CD4-positive, alpha-beta T cell treated with Interferon gamma for 1 hour (primary cell): ENCODE results near the gene CTBP1.
A peak's percentile ranks its signal among the peaks of the same experiment; 100 is the strongest.

Experiments used
- DNase-seq: peaks from one replicate; pipeline ENCODE4 v3.0.0-alpha.2; 2020

CTBP1 gene

DNA sequence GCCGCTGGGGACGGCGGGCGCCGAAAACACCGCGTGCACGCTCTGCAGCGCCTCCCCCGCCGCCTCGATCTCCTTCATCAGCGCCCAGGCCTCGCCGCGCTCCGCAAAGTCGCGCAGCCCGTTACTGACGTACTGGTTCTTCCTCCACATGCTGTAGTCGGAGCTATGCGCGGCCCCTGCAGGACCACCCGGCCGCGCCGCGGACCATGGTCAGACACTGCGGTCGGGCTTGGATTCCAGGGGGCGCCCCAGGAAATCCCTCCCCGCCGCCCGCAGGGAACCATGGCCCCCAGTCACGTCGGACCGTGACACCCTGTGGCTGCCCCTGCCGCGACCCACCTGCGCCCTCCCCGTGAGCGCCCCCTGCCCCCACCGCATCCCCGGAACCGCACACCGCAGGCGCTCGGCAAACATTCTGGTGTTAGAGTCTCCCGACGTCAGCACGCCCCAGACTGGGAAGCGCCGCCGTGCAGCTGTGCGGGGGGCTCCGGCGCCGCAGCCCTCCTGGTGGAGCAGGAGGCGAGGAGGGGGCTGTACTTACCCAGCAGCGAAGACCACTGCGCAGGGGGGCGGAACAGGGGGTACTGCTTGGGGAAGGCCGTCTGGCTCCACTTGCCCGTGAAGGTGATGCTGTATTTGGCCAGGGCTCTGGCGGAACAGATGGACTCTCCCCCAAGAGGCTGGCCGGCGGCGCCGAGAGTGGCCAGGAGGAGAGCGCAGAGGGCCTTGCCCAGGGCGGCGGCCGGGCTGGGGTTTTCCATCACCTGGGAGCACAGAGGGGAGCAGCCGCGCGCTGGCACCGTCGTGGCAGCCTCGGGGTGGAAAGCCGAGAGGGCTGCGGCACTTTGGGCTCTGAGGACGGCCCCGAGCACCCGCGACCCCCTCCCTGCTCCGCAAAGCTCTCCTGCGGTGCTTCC is 77.4 kb downstream of the CTBP1 start:
- peak; percentile 52 for DNase-seq

DNA sequence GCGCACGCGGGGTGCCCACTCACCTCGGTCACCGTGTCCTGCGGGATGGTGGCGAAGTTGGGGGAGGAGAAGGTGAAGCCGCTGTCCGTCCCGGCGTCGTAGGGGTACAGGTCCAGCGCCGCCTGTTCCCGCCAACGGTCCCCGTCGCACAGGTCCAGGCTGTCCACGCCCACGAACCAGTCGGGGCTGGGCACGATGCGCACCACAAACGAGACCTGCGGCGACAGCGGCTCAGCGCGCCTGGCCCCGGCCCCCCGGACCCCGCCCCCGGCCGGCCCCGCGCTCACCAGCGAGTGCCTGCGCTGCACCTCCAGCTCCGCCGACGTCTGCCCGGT is 78.0 kb downstream of the CTBP1 start:
- no peak for DNase-seq

DNA sequence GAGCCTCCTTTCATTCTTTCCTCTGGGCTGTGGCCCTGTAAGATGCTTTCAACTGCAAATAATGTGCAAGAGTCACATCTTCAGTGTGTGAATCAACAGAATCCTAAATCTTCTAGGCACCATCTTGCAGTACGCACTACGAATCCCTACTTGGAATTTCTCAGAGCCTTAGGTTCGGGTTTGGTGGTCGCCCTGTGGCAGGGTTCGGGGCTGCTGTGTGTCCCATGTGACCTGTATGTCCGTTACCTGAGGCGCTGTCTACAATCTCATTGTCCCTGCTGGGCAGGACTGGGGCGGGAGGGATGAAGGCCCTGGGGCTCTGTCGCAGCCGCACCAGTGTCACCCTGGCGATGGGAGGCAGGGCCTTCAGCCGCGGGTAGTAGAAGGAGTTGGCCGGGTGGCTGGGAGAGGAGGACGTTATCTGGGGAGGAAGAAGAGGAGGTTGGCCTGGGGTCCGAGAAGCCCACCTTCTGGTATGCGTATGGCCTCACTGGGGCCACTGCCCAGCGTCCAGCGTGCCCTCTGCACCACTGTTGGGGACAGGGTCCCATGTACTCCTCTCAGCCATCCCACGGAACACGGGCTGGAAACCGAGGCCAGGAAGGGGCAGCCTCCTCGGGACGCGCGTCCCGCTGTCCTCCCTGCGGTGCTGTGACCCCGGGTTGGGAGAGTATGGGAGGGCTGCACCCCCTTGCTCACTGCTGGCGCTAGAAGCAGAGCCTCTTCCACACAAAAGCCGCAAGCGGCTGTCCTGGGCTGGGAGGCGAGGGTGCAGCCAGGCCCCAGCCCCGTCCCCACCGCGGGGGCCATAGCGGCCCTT is 78.6 kb downstream of the CTBP1 start:
- DNase-seq, result no peak

DNA sequence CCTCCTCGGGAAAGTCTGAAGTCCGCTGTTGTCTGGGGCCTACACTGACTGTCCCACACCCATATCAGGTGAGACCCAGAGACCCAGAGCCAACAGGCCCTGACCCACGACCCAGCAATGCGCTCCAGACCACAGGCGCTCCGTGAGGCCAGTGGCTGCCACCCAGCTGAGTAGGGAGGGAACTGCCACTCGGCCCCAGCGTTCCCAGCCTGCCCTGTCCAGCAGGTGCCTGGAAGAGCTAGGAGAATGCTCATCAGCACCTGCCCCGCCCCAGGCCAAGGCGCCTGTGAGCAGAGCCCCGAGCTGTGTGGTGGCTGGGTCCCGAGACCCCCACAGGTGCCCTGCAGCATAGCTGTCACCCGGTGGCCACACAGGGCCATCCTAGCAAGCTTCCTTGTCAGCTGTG is 79.2 kb downstream of the CTBP1 start:
- no peak for DNase-seq

- no peak for DNase-seq
These were observed 79.7 kb downstream of the CTBP1 start for GRCh38 chr4:1169171-1169671.

GRCh38 chr4:1168191-1169101 is 80.5 kb downstream of the CTBP1 start:
- no peak for DNase-seq

- DNase-seq, result peak; percentile 94
These were observed 81.5 kb downstream of the CTBP1 start for GRCh38 chr4:1167244-1167949.

DNA sequence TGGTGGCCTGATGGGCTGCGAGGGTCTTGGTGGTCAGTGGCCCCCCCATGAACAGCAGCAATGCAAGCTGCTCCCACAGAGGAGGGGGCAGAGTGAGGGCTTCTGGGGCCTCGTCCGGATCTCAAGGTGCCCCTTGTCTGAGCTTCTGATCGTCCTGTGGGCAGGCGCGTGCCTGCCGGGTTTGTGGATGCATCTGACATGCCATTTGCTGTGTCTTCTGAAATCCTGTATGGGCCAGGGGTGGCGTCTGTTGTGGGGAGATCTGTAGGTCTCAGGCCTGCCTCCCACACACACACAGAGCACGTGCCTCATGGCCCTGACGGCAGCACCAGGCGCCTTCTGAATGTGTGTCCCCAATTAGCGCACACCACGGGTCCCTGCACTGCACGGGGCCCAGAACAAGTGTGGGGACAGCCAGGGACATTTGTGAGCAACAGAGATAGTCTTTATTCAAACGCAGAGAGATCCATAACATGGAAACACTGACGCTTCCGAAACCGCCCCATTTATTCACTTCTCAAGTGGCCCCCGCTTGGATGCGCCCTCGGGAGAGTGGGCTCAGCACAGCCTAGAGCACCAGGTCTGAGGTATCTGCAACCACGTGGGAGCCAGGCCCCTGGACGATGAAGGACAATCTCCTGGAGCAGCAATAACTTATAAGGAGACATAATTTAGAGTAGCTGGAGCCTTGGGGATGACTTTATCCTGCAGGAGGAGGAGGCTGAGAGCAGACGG is 82.3 kb downstream of the CTBP1 start:
- no peak for DNase-seq

DNA sequence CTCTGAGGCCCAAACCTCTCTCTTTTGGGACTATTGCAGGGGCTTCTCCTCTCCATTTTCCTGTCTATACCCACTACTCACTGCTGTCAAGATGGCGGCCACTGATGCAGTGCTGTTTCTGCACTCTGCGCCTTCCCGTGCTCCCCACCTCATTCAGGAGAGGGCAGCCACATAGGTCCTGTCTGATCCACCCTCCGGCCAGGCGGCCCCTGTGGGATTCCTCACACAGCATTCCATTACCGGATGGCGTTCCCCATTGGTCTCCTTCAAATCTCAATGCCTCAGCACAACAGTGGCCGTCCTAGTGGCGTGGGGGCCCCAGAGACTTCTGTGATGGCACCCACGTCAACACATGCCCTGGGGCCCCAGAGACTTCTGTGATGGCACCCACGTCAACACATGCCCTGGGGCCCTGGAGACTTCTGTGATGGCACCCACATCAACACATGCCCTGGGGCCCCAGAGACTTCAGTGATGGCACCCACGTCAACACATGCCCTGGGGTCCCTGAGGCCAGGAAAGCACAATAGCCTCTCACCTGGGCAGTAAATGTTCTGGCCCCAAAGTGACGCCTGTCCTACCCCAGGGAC is 83.9 kb downstream of the CTBP1 start:
- no peak for DNase-seq

- no peak for DNase-seq
These were observed 84.5 kb downstream of the CTBP1 start for GRCh38 chr4:1164444-1164843.

GRCh38 chr4:1164040-1164439 is 84.9 kb downstream of the CTBP1 start:
- no peak for DNase-seq
